LoVo (cell line): ENCODE results near the gene KLHL6.
"Not testable (repeated sequence)": the region's sequence is repeated elsewhere in the genome, so short reads cannot be mapped to it uniquely, and the experiment has no call there.

Source experiments
- DNase-seq: peaks from one replicate; pipeline ENCODE4 v3.0.0-alpha.2; 2016; ENCODE audit warnings: low spot score

Gene KLHL6

DNA sequence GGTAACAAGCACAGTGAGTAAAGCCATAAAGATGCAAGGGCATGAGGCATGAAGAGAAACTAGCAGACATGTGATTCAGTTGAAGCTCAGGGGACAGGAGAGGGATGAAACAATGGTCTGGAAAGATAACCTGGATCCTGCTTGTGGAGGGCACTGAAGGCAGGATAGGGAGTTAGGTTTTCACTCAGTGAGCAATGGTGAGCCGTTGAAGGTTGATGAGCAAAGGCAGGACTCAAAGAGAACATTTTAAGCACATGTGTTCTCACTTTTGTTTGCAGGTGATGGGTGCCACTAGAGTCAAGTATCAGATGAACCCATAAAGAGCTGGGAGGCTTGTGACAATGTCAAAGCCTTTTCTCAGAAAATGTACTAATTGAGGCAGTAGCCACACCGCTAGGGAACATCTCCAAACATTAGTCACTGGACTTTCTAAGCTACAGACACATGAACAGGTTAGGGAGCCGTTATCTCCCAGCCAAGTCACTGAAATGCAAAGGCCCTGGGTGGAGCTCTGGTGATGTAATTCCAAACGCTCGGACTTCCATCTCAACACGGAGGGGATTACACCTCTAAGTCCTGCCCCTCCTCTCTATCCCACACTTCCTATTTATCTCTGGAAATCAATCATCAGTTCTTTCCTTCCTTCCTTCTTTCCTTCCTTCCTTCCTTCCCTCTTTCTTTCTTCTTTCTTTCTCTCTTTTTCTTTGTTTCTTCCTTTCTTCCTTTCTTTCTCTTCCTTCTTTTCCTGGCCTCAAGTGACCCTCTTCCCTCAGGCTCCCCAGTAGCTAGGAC, 22.7 kb downstream of the KLHL6 start:
- DNase-seq: no peak

- DNase-seq: no peak
Observed at GRCh38 chr3:183529717-183530116, 25.8 kb downstream of the KLHL6 start.

GRCh38 chr3:183529185-183529584, 26.3 kb downstream of the KLHL6 start:
- DNase-seq: no peak

GRCh38 chr3:183528758-183529157, 26.7 kb downstream of the KLHL6 start:
- not testable (repeated sequence) for DNase-seq

DNA sequence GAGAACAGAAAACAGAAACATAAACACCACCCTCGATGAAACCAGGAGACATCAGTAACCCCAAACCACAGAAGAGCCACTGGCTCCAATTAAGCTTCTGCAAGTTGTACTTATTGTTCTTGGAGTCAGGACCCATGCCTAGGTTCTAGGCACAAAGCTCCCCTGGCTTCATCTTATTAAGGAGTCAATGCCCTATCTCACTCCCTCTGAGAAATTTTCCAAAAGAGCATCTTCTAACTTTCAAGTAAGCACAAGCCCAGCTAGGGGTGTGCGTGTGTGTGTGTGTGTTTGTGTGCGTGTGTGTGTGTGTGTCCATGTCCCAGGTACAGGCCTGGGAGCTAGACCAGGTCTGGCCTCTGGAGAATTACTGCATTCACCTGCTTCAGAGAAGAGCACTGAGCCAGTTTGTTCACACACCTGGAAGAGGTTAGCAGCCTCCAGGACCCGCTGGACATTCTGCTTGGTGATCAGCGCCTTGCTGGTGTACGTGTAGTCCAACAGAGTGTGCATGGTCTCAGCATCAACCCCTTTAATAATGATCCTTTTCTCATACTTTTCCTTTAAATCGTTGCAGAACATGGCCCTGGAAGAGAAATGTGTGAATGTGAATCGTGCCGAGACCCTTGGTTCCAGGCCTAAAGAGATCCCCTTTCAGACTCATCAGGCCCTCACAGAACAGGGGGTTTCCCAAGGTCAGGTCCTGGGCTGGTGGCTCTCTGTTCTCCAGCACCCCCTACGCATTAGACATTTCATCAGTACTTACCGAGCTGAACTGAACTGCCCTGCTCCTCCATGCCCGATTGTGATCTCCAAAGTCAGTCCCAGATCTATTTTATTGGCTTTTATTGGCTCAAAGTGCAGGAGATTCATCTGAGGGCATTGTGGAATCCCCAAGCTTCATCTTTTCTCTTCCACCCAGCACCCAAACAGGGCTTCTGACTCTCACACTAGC, 27.8 kb downstream of the KLHL6 start:
- DNase-seq: no peak

GRCh38 chr3:183526838-183527427, 28.6 kb downstream of the KLHL6 start:
- DNase-seq: no peak

- DNase-seq: no peak
Observed at GRCh38 chr3:183524476-183524875, 31.0 kb downstream of the KLHL6 start.

- not testable (repeated sequence) for DNase-seq
Observed at GRCh38 chr3:183520741-183521556, 34.6 kb downstream of the KLHL6 start.

GRCh38 chr3:183520295-183520694, 35.2 kb downstream of the KLHL6 start:
- DNase-seq: not testable (repeated sequence)

- no peak for DNase-seq
Observed at GRCh38 chr3:183519891-183520290, 35.6 kb downstream of the KLHL6 start.

DNA sequence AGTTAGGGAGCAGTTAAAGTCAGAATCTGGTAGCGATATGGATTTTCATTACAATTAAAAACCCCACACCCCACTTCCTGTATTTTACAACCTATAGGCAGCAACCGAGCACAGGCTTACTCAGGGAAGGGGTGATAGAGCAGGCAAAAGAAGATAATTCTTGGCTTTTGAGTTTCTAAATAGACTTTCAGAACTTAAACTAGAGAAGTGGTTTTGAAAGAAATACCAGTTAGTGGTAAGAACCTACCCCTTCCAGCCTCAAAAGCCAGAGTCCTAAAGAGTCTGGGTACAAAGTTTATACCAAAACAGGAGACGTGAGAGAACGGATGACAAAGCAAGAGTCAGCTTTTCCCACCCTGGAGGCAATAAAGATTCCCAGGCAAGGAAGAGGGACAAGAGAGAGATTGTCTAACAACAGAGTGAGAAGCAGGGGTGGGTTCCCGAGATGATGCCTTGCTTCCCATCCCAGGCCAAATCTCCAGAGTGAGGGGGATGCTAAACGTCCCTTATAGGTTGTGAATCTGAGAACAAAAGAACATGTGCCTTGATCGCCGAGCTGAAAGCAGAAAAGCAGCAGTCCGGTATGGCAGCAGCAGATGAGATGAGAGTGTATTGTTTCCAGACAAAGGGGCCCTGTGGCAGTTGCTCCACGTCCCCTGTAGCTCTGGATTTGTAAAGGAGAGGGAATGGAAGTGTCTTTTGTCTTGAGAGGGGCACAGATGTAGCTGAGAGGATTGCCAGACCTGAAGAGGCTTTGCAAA, 36.8 kb downstream of the KLHL6 start:
- no peak for DNase-seq

DNA sequence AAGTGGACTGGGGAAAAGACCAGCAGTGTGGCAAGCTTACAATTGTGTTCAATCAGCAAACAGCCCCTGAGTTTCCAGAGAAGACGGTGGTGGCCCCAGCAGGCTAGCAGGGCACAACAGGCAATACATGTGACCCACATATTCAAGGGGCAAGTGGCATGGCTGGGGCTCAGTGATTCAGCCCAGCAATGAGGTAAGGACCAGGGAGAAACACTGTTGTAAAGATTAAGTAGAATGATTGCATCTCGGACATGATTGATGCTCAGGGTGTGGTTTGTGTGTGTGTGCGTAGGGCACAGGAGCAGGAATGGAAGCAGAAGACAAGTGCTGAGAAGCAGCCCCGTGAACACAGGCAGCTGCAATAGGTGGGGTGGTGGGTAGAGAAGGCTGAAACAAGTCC, 37.9 kb downstream of the KLHL6 start:
- DNase-seq: no peak

DNA sequence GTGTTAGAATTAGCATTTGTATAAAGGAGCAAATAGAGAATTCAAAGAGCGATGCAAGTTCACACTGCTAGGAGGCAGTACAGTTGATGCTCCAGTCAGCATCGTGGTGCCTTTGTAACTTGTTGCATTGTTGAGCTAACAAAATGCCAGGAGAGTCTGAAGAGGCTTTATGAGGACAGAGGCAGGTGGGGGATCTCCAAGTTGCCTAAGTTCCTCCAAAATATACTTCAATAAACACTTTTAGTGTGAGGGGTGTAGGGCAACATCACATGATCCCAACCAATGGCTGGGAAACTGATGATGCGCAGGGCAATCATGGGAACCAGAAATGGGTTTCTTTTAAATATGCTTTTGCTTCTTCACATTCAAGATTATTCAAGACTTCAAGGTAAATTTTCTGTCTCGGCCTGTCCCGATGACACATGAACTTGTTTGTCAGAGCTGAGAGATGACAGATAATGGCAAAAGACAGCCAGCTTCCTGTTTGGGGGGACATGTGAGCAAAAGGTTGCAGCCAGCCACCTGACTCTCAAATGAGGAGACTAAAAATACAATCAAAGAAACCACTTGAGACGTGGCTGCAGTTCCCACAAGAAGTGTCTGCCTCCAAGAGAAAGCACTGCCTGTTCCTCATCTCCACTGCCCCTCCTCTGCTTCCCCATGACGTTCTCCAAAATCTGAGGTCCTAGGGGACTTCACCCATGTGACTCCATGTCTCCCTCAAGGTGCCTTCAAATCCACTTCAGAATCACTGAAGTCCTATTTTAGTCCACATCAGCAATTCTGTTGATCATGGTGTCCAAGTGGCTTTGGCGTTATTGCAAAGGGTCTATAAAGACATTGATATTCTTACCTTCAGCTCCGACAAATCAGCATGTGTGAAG, 39.3 kb downstream of the KLHL6 start:
- no peak for DNase-seq

GRCh38 chr3:183514021-183514420, 41.5 kb downstream of the KLHL6 start:
- DNase-seq: no peak

GRCh38 chr3:183513046-183513706, 42.3 kb downstream of the KLHL6 start:
- no peak for DNase-seq

- DNase-seq: not testable (repeated sequence)
Observed at GRCh38 chr3:183511286-183512131, 44.0 kb downstream of the KLHL6 start.

- no peak for DNase-seq
Observed at GRCh38 chr3:183508821-183509220, 46.7 kb downstream of the KLHL6 start.

DNA sequence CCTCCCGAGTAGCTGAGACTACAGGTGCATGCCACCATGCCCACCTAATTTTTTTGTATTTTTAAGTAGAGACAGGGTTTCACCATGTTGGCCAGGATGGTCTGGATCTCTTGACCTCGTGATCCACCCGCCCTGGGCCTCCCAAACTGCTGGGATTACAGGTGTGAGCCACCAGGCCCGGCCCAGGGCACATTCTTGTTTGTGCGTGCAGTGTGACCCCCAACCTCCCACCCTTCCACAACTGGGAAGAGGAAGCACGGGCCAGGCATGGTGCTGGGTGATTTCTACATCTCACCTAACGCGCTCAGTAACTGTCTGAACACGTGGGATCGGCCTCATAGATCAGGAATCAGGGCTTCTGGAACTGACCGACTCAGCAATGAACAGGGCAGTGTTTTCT, 48.0 kb downstream of the KLHL6 start:
- DNase-seq: no peak
